ENCODE data around the gene GALNT11. TPM values are rescaled to one million over a fixed set of nuclear protein-coding genes. Genes with fewer than 3 reads are reported as not detected.

GALNT11 gene
- total and polyA plus RNA-seq, 4 donors: 22.7 to 64.2 (median 35.4) TPM

GRCh38 chr7:152131981-152132494, 106.6 kb downstream of the GALNT11 start:
- H3K36me3 ChIP-seq (ENCODE audit: control insufficient read depth in 4 of 4, insufficient read depth in 4 of 4, low read length in 4 of 4): peaks cover 7 to 41% (median 17%) of the 10 kb centered on the region in 4 donors
- H3K27ac ChIP-seq (ENCODE audit: low read depth in 1 of 2, low read length in 1 of 2): no peak overlapping the region
- H3K4me1 ChIP-seq (ENCODE audit: control insufficient read depth in 5 of 5, insufficient read depth in 5 of 5, low read length in 5 of 5): peaks cover 0 to 4% (median 0%) of the 10 kb centered on the region in 5 donors
- no peak for DNase-seq
- H3K27me3 ChIP-seq (ENCODE audit: control insufficient read depth in 3 of 3, insufficient read depth in 3 of 3, low read length in 2 of 3): no peaks in the 10 kb centered on the region
- H3K4me3 ChIP-seq: no peak overlapping the region
- no peak for ATAC-seq (ENCODE audit: insufficient read depth, low FRiP score)
- no peaks in the 10 kb centered on the region for H3K9me3 ChIP-seq (ENCODE audit: control insufficient read depth in 4 of 4, insufficient read depth in 3 of 4, low read length in 3 of 4)
- WGBS, 2 donors: 92 to 94% methylated on average over 12 of the region's 12 CpGs
- no peak overlapping the region for H3K9ac ChIP-seq (ENCODE audit: insufficient read depth in 1 of 2, low read length in 2 of 2)
- no peak for TF ChIP-seq CTCF (IDR thresholded peaks at IDR 0.05; ENCODE audit: control extremely low read depth, extremely low read depth)

- Histone ChIP-seq H3K9me3 (ENCODE audit: control insufficient read depth in 4 of 4, insufficient read depth in 3 of 4, low read length in 3 of 4) (no peaks in the 10 kb centered on the region), H3K27ac (ENCODE audit: low read depth in 1 of 2, low read length in 1 of 2) (no peak overlapping the region), H3K4me3 (no peak overlapping the region), H3K27me3 (ENCODE audit: control insufficient read depth in 3 of 3, insufficient read depth in 3 of 3, low read length in 2 of 3) (no peaks in the 10 kb centered on the region), H3K36me3 (ENCODE audit: control insufficient read depth in 4 of 4, insufficient read depth in 4 of 4, low read length in 4 of 4) (peaks cover 7 to 44% (median 14%) of the 10 kb centered on the region in 4 donors), H3K9ac (ENCODE audit: insufficient read depth in 1 of 2, low read length in 2 of 2) (no peak overlapping the region), H3K4me1 (ENCODE audit: control insufficient read depth in 5 of 5, insufficient read depth in 5 of 5, low read length in 5 of 5) (peaks cover 0 to 5% (median 0%) of the 10 kb centered on the region in 5 donors)
- WGBS, 2 donors: 79 to 88% methylated on average over 5 of the region's 5 CpGs
- ATAC-seq (ENCODE audit: insufficient read depth, low FRiP score) (no peak), DNase-seq (no peak)
- no peak for TF ChIP-seq CTCF (IDR thresholded peaks at IDR 0.05; ENCODE audit: control extremely low read depth, extremely low read depth)
Observed at GRCh38 chr7:152132812-152133211, 107.3 kb downstream of the GALNT11 start.

- peaks cover 0 to 5% (median 0%) of the 10 kb centered on the region in 5 donors for H3K4me1 ChIP-seq (ENCODE audit: control insufficient read depth in 5 of 5, insufficient read depth in 5 of 5, low read length in 5 of 5)
- no peaks in the 10 kb centered on the region for H3K9me3 ChIP-seq (ENCODE audit: control insufficient read depth in 4 of 4, insufficient read depth in 3 of 4, low read length in 3 of 4)
- H3K27me3 ChIP-seq (ENCODE audit: control insufficient read depth in 3 of 3, insufficient read depth in 3 of 3, low read length in 2 of 3): no peaks in the 10 kb centered on the region
- H3K4me3 ChIP-seq: no peak overlapping the region
- H3K36me3 ChIP-seq (ENCODE audit: control insufficient read depth in 4 of 4, insufficient read depth in 4 of 4, low read length in 4 of 4): peaks cover 14 to 47% (median 19%) of the 10 kb centered on the region in 4 donors
- H3K27ac ChIP-seq (ENCODE audit: low read depth in 1 of 2, low read length in 1 of 2): no peak overlapping the region
- WGBS, 2 donors: 92 to 98% methylated on average over 13 of the region's 13 CpGs
- DNase-seq: no peak
- TF ChIP-seq CTCF (IDR thresholded peaks at IDR 0.05; ENCODE audit: control extremely low read depth, extremely low read depth): no peak
- H3K9ac ChIP-seq (ENCODE audit: insufficient read depth in 1 of 2, low read length in 2 of 2): no peak overlapping the region
- no peak for ATAC-seq (ENCODE audit: insufficient read depth, low FRiP score)
Observed at GRCh38 chr7:152133804-152134203, 108.3 kb downstream of the GALNT11 start.

- Histone ChIP-seq H3K27me3 (ENCODE audit: control insufficient read depth in 3 of 3, insufficient read depth in 3 of 3, low read length in 2 of 3) (no peaks in the 10 kb centered on the region), H3K36me3 (ENCODE audit: control insufficient read depth in 4 of 4, insufficient read depth in 4 of 4, low read length in 4 of 4) (peaks cover 21 to 42% (median 32%) of the 10 kb centered on the region in 4 donors), H3K4me1 (ENCODE audit: control insufficient read depth in 5 of 5, insufficient read depth in 5 of 5, low read length in 5 of 5) (peaks cover 0 to 5% (median 0%) of the 10 kb centered on the region in 5 donors), H3K9me3 (ENCODE audit: control insufficient read depth in 4 of 4, insufficient read depth in 3 of 4, low read length in 3 of 4) (peaks cover 0 to 1% (median 0%) of the 10 kb centered on the region in 4 donors), H3K4me3 (no peak overlapping the region), H3K27ac (ENCODE audit: low read depth in 1 of 2, low read length in 1 of 2) (peak overlapping the region; percentile 22 to 26), H3K9ac (ENCODE audit: insufficient read depth in 1 of 2, low read length in 2 of 2) (no peak overlapping the region)
- DNase-seq (peak in 2 of 3 donors; percentile 25 to 30), ATAC-seq (ENCODE audit: insufficient read depth, low FRiP score) (peak; percentile 9)
- TF ChIP-seq CTCF (IDR thresholded peaks at IDR 0.05; ENCODE audit: control extremely low read depth, extremely low read depth): no peak
- WGBS, 2 donors: 67 to 73% methylated on average over 9 of the region's 9 CpGs
Observed at GRCh38 chr7:152136686-152137085, 111.2 kb downstream of the GALNT11 start.

Data from lung (tissue), 12 donors.